HEK293 (cell line): ENCODE data around the gene RRAGC.

ENCODE experiments used
- CTCF ChIA-PET: fragments of 350-600 bp; formaldehyde crosslinking; extraction: SDS; loops from one replicate; lab custom pipeline; 2021; ENCODE audit warnings: antibody characterized with exemption; lab: Yijun Ruan, JAX
- POLR2A ChIA-PET: fragments of 300-600 bp; formaldehyde crosslinking; extraction: SDS; loops from one replicate; lab custom pipeline; 2020; ENCODE audit warnings: antibody characterized with exemption, inconsistent platforms; lab: Yijun Ruan, JAX
- H3K27ac ChIP-seq: fragments of 200-500 bp; sonication (Bioruptor generic); 2 replicates; pipeline ENCODE4 v1.5.1; 2014; ENCODE audit warnings: low read depth, low read length, control low read depth, inconsistent platforms; ENCODE audit errors: extremely low read depth
- H3K36me3 ChIP-seq, 2 experiments: fragments of 200-500 bp in 1 of 2; sonication (Bioruptor generic) in 1 of 2; 1 replicate in 1 of 2; 2 replicates in 1 of 2; pipeline ENCODE4 v1.5.1; 2014 to 2017; ENCODE audit warnings: inconsistent platforms in 2 of 2, low read length in 2 of 2; ENCODE audit not compliant: control insufficient read depth in 2 of 2, insufficient read depth in 1 of 2
- H3K4me1 ChIP-seq: fragments of 200-500 bp; sonication (Bioruptor generic); 2 replicates; pipeline ENCODE4 v1.5.1; 2014; ENCODE audit warnings: mild to moderate bottlenecking, low read length, inconsistent platforms; ENCODE audit not compliant: control insufficient read depth, insufficient read depth
- H3K4me3 ChIP-seq: 2 replicates; pipeline ENCODE4 v1.5.1; 2011; ENCODE audit warnings: low read depth, mild to moderate bottlenecking, control low read depth, low read length, moderate library complexity
- H3K9me3 ChIP-seq: fragments of 200-500 bp; sonication (Bioruptor generic); 2 replicates; pipeline ENCODE4 v1.5.1; 2014; ENCODE audit warnings: low read depth, low read length, inconsistent platforms; ENCODE audit not compliant: control insufficient read depth, insufficient read depth
- EGR2 ChIP-seq: fragments of 450-650 bp; formaldehyde crosslinking; IDR thresholded peaks from 2 replicates; pipeline ENCODE4 v1.5.1; 2016; ENCODE audit warnings: low read depth, missing biosample characterization, missing genetic modification characterization
- GFI1B ChIP-seq: fragments of 450-650 bp; formaldehyde crosslinking; IDR thresholded peaks from 2 replicates; pipeline ENCODE4 v1.5.1; 2016; ENCODE audit warnings: missing biosample characterization, missing genetic modification characterization
- MYNN ChIP-seq: fragments of 450-650 bp; formaldehyde crosslinking; IDR thresholded peaks from 2 replicates; pipeline ENCODE4 v1.5.1; 2016; ENCODE audit warnings: missing biosample characterization, missing genetic modification characterization, borderline replicate concordance
- PRDM1 ChIP-seq: fragments of 450-650 bp; formaldehyde crosslinking; IDR thresholded peaks from 2 replicates; pipeline ENCODE4; 2016; ENCODE audit warnings: missing biosample characterization, missing genetic modification characterization
- SCRT1 ChIP-seq: fragments of 450-650 bp; formaldehyde crosslinking; IDR thresholded peaks from 2 replicates; pipeline ENCODE4 v1.5.1; 2016; ENCODE audit warnings: missing biosample characterization, missing genetic modification characterization, borderline replicate concordance
- SCRT2 ChIP-seq: fragments of 450-650 bp; formaldehyde crosslinking; IDR thresholded peaks from 2 replicates; pipeline ENCODE4 v1.5.1; 2016; ENCODE audit warnings: missing biosample characterization, missing genetic modification characterization
- SETDB1 ChIP-seq: IDR thresholded peaks from one replicate; pipeline ENCODE4 v1.6.1; 2017; ENCODE audit warnings: mild to moderate bottlenecking, low read length, moderate library complexity, mixed read lengths; ENCODE audit not compliant: insufficient read length
- ZNF133 ChIP-seq: fragments of 450-650 bp; formaldehyde crosslinking; IDR thresholded peaks from 2 replicates; pipeline ENCODE4 v1.5.1; 2016; ENCODE audit warnings: missing biosample characterization, missing genetic modification characterization
- ZNF211 ChIP-seq: fragments of 450-650 bp; formaldehyde crosslinking; IDR thresholded peaks from 2 replicates; pipeline ENCODE4 v1.5.1; 2016; ENCODE audit warnings: low read depth, missing biosample characterization, missing genetic modification characterization
- ZNF335 ChIP-seq: fragments of 450-650 bp; formaldehyde crosslinking; conservative IDR thresholded peaks from 2 replicates; pipeline ENCODE4 v1.5.1; 2016; ENCODE audit warnings: missing biosample characterization, missing genetic modification characterization
- ZNF404 ChIP-seq: fragments of 450-650 bp; formaldehyde crosslinking; IDR thresholded peaks from 2 replicates; pipeline ENCODE4 v1.5.1; 2017; ENCODE audit warnings: missing biosample characterization, missing genetic modification characterization
- ZNF423 ChIP-seq: fragments of 450-650 bp; formaldehyde crosslinking; IDR thresholded peaks from 2 replicates; pipeline ENCODE4 v1.5.1; 2016; ENCODE audit warnings: missing biosample characterization, missing genetic modification characterization
- ZNF510 ChIP-seq: fragments of 450-650 bp; formaldehyde crosslinking; IDR thresholded peaks from 2 replicates; pipeline ENCODE4 v1.5.1; 2018; ENCODE audit warnings: mild to moderate bottlenecking, missing genetic modification characterization, missing biosample characterization; ENCODE audit not compliant: insufficient replicate concordance
- ZNF529 ChIP-seq: fragments of 450-650 bp; formaldehyde crosslinking; IDR thresholded peaks from 2 replicates; pipeline ENCODE4 v1.5.1; 2017; ENCODE audit warnings: missing genetic modification characterization, missing biosample characterization; ENCODE audit not compliant: insufficient replicate concordance
- ZNF548 ChIP-seq: fragments of 450-650 bp; formaldehyde crosslinking; IDR thresholded peaks from 2 replicates; pipeline ENCODE4 v1.5.1; 2016; ENCODE audit warnings: missing biosample characterization, missing genetic modification characterization
- ZNF571 ChIP-seq: fragments of 450-650 bp; formaldehyde crosslinking; IDR thresholded peaks from 2 replicates; pipeline ENCODE4 v1.5.0; 2017; ENCODE audit warnings: missing biosample characterization, missing genetic modification characterization
- ZNF600 ChIP-seq: fragments of 450-650 bp; formaldehyde crosslinking; IDR thresholded peaks from 2 replicates; pipeline ENCODE4 v1.5.1; 2016; ENCODE audit warnings: missing biosample characterization, missing genetic modification characterization
- TF ChIP-seq, protein P1 (sequence below): fragments of 450-650 bp; formaldehyde crosslinking; IDR thresholded peaks from 2 replicates; pipeline ENCODE4 v1.5.0; 2017; ENCODE audit warnings: missing biosample characterization, missing genetic modification characterization, borderline replicate concordance
- TF ChIP-seq, protein P2 (sequence below): fragments of 450-650 bp; formaldehyde crosslinking; IDR thresholded peaks from 2 replicates; pipeline ENCODE4 v1.5.1; 2016; ENCODE audit warnings: missing biosample characterization, missing genetic modification characterization
- TF ChIP-seq, protein P3 (sequence below): sonication (generic); formaldehyde crosslinking; IDR thresholded peaks from 2 replicates; pipeline ENCODE4 v1.8.1; 2022; ENCODE audit warnings: mild to moderate bottlenecking, moderate library complexity, missing genetic modification reagents

The RRAGC gene

DNA sequence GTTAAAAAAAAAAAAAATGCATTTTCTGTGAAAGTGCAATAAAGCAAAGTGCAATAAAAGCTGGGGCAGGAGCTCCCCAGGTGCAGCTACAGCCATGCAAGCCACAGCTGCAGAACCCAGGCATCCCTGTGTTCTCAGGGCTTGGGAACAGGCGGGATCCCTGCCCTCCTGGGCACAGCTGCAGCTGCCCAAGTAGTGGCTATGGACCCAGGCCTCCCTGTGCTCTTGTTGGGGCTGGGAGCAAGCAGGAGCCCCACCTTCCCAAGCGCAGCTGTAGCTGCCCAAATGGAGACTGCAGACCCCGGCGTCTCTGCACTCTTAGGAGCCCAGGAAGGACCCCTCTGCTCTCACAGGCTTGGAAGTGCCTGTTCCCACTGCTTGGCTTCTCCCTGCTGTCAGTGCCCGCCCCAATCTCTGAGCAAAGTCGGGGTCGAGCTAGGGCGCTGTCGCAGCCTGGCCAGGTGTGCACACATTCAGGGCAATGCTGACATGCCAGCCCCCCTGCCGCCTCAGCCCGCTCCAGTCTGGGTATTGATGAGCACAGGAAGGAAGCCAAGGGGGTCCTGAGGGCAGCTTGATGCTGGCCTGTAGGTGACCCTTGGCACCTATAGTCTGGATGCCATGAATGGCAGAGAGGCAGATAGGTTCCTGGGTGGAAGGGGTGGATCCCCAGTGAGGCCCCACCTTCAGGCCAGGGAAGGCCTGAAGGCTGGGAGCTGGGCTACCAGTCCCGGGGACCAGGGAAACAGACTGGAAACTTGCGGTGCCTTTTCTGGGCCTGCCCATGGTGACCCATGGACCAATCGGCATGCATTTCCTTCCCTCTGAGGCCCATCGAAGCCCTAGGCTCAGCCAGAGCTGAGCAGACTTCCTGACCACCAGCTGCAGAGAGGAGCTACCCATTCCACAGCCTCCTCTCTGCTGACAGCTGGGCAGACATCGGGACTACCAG, 58.6 kb downstream of the RRAGC start (continued):
- TF ChIP-seq ZNF600 (tag by site-specific recombination), result no peak
- no peak for TF ChIP-seq ZNF510
- no peak for TF ChIP-seq ZNF133
- TF ChIP-seq ZNF335, result no peak

DNA sequence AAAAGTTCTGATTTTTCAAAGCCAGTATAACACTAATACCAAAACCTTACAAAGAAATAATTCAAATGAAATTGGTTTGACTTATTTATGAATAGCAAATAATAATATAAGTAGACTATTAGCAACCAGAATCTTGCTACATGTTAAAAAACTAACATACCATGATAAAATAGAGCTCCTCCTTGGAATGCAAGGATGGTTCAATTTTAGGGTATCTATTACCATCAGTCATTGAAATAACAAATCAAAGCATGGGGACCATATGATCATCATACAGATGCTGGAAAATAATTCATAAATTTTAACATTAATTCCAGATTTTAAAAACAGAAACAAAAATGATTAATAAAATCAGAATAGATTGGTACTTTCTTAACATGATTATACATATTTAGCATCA, 66.3 kb downstream of the RRAGC start:
- Histone ChIP-seq H3K36me3 (no peaks in the 10 kb centered on the region), H3K4me1 (peaks cover 16% of the 10 kb centered on the region), H3K27ac (no peak overlapping the region), H3K9me3 (no peaks in the 10 kb centered on the region), H3K4me3 (no peak overlapping the region)
- CTCF ChIA-PET, result interaction anchor here (0.7 to 1.0 kb wide), 2 partner anchors 815 to 934 kb away, joined by 3 read pairs; partner anchors contain the start of gene MTF1
- peak; percentile 92 for TF ChIP-seq SETDB1
- TF ChIP-seq ZNF529 (tag by site-specific recombination), result peak; percentile 25
- TF ChIP-seq SCRT2 (tag by site-specific recombination), result peak; percentile 1; the same call in 1 of the 2 replicates
- no peak for TF ChIP-seq ZNF211 (tag by site-specific recombination)
- POLR2A ChIA-PET, result no interaction called here

DNA sequence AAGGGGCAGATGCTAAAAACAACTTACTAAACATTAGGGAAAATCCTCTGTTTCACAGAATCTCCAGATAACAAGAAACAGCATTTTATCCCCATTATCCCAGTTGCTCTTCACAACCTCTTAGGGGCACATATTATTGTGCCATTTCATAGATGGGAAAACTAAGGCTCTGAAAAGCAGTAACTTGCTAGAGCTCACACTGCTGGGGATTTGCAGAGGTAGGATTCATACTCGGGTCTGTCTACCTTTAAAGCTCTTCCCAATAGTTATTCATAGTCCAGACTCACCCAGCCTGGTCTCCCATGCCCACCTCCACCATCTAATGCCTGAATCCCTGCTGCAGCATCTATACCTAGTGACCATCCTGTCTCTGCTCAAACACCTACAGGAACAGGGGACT, 67.7 kb downstream of the RRAGC start:
- Histone ChIP-seq H3K4me1 (peaks cover 21% of the 10 kb centered on the region), H3K9me3 (no peaks in the 10 kb centered on the region), H3K36me3 (no peaks in the 10 kb centered on the region), H3K4me3 (no peak overlapping the region), H3K27ac (no peak overlapping the region)
- no peak for TF ChIP-seq ZNF571
- no peak for TF ChIP-seq PRDM1 (tag by site-specific recombination)
- TF ChIP-seq SCRT1 (tag by site-specific recombination), result no peak
- TF ChIP-seq, protein P1, sequence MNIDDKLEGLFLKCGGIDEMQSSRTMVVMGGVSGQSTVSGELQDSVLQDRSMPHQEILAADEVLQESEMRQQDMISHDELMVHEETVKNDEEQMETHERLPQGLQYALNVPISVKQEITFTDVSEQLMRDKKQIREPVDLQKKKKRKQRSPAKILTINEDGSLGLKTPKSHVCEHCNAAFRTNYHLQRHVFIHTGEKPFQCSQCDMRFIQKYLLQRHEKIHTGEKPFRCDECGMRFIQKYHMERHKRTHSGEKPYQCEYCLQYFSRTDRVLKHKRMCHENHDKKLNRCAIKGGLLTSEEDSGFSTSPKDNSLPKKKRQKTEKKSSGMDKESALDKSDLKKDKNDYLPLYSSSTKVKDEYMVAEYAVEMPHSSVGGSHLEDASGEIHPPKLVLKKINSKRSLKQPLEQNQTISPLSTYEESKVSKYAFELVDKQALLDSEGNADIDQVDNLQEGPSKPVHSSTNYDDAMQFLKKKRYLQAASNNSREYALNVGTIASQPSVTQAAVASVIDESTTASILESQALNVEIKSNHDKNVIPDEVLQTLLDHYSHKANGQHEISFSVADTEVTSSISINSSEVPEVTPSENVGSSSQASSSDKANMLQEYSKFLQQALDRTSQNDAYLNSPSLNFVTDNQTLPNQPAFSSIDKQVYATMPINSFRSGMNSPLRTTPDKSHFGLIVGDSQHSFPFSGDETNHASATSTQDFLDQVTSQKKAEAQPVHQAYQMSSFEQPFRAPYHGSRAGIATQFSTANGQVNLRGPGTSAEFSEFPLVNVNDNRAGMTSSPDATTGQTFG (tag by site-specific recombination), result no peak
- no peak for TF ChIP-seq GFI1B (tag by site-specific recombination)
- no peak for TF ChIP-seq ZNF548 (tag by site-specific recombination)
- no peak for TF ChIP-seq EGR2 (tag by site-specific recombination)
- TF ChIP-seq ZNF423 (tag by site-specific recombination), result no peak
- TF ChIP-seq ZNF404, result no peak
- TF ChIP-seq, protein P2, sequence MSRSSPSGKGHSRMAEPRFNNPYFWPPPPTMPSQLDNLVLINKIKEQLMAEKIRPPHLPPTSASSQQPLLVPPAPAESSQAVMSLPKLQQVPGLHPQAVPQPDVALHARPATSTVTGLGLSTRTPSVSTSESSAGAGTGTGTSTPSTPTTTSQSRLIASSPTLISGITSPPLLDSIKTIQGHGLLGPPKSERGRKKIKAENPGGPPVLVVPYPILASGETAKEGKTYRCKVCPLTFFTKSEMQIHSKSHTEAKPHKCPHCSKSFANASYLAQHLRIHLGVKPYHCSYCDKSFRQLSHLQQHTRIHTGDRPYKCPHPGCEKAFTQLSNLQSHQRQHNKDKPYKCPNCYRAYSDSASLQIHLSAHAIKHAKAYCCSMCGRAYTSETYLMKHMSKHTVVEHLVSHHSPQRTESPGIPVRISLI (tag by site-specific recombination), result no peak
- no peak for TF ChIP-seq MYNN (tag by site-specific recombination)
- TF ChIP-seq, protein P3, sequence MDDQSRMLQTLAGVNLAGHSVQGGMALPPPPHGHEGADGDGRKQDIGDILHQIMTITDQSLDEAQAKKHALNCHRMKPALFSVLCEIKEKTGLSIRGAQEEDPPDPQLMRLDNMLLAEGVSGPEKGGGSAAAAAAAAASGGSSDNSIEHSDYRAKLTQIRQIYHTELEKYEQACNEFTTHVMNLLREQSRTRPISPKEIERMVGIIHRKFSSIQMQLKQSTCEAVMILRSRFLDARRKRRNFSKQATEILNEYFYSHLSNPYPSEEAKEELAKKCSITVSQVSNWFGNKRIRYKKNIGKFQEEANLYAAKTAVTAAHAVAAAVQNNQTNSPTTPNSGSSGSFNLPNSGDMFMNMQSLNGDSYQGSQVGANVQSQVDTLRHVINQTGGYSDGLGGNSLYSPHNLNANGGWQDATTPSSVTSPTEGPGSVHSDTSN (CRISPR knock-in tag), result no peak
- CTCF ChIA-PET, result interaction anchor here (0.7 kb wide), 1 partner anchor 18 kb away, joined by 3 read pairs; no protein-coding TSS in a partner anchor
- POLR2A ChIA-PET, result no interaction called here
